SU-DHL-6 (cell line): ENCODE data around the gene RARB.

Experiments used
- CTCF ChIP-seq: fragments of 200-600 bp; sonication (generic); IDR thresholded peaks from one replicate; pipeline ENCODE4 v1.5.1; 2017; ENCODE audit warnings: antibody characterized with exemption, mild to moderate bottlenecking, low read length, moderate library complexity; ENCODE audit not compliant: insufficient read depth, poor library complexity, severe bottlenecking
- EZH2phosphoT487 ChIP-seq: fragments of 200-600 bp; sonication (generic), shearing (Covaris generic); conservative IDR thresholded peaks from 2 replicates; pipeline ENCODE4 v1.6.1; 2018; ENCODE audit warnings: mild to moderate bottlenecking, antibody characterized with exemption, low read length, moderate library complexity, mixed read lengths

- no peak for TF ChIP-seq CTCF
- no peak for TF ChIP-seq EZH2phosphoT487
These were observed 2.3 kb downstream of the RARB start for GRCh38 chr3:25430287-25430934.
